Dedifferentiated amniotic fluid mesenchymal stem cell (primary cell): ENCODE measurements around the gene TMEM242.

Experiments
- DNase-seq: peaks from one replicate; pipeline ENCODE4 v3.0.0-alpha.2; 2016; ENCODE audit errors: extremely low spot score

The TMEM242 gene

DNA sequence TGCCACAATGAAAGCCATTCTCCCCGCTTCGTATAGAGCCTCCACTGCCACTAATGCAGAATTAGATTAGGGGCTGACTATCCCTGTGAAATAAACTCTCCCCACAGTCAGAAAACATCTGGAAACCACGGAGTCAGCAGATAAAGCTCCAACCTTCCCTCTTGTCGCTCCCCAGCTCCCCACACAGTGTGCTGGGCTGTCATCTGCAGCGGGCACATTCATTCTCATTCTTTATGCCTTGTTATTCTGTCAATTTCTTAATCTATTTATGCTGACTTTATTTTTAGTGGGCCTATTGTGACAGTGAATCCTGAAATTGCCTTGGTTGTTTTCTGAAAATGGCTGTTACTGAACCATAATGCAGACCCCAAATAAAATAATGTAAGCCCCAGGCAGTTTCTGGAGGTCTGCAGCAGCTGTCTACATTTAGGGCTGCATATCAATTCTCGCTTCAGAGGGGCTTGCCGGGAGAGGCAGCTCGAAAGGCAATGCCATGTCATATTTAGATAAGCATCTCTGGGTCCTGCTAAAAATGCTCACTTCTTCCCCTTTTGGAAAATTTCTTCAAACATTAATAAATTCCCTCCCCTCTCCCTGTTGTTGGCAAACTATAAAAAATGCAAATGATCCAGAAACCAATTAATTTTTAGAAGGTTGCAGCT, 71.6 kb downstream of the TMEM242 start:
- no peak for DNase-seq

DNA sequence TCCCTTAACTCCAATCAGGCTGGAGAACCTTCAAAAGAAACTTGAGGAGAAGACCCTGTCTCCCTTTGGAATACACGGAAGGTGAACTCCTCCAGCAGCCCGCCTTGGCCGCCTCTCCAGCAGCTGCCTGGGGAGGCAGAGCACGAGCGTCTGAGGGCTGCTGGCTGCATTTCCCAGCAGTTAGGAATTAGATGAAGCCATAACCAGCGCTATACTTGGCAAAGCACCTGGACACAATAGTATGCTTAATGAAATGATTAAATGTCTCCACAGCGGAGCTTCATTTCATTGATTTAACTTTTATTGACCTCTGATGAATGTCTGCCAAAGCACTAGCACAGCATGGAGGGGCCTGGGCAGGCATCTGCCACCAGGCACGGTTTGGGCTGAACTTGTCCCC, 73.5 kb downstream of the TMEM242 start:
- DNase-seq: no peak

DNA sequence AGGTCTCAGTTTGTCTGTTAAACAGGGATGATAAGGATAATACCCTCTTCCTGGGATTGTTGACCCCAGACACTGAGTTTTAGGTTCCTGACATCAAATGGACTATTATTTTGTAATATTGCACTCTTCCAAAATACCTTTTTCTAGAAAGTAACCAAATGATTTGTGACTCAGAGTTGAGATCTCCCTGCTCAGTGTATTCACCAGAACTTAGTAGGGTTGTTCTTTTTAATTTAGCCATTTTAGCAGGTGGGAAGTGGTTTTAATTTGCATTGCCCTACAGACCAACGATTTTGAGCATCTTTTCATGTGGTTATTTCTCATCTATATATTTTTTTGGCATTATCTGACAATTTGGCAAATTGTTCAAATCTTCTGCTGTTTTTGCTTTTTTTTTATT, 75.1 kb downstream of the TMEM242 start:
- DNase-seq: no peak

DNA sequence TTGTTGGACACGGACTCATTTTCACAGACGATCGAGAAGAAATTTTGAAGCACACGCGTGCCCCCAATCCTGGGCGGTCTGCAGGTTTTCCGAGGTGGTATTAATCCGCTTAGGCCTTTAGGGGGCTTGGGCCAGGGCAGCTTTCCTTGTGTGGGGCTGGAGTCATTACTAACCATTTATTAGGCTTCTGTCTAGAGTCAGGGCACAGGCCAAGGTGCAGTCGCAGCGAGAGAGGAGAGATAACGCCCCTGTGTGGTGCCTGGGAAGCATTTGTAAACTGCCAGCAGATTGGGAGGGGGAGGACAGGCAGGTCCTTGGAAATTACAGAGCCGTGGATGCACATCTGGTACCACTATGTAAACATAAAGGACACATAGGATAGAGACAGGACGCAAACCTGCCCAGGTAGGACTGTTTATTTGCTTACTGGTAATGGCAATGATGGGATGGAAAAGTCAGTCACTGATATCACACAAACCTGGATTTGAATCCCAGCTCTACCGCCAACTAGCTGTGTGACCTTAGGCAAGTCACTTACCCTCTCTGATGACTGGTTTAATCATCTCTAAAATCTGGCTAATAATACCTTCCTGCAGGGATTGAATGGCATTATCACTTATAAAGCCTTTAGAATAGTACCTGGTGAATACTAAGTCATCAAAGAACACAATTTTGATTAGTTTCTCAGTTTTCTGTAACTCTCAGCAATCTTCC, 76.4 kb downstream of the TMEM242 start:
- DNase-seq: no peak

DNA sequence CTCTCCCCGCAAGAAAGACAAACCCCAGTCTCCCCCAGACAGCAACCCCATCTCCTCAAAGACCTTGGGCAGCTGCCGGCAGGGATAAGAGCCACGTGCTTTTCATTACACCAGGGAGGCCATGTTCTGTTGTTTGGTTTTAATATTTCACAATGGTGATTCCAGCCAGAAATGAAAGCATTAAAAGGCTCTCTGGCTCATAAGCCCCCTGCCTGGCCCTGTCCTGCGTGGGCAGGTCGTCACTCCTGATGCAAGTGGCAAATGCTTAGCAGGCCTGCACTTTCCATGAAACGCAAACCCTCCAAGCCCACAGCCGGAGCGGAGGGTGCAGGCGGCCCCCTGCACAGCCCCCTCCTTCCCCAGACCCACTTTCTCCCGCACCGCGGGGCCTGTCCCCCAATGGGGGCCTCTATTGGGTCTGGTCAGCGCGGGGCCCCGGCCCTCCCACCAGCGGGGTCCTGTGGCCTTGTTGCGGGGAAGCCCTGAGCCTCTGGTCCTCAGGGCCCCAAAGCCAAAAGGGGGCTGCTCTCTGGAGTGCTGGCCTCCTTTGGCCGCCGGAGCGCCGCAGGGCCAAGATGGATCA, 77.2 kb downstream of the TMEM242 start:
- no peak for DNase-seq

DNA sequence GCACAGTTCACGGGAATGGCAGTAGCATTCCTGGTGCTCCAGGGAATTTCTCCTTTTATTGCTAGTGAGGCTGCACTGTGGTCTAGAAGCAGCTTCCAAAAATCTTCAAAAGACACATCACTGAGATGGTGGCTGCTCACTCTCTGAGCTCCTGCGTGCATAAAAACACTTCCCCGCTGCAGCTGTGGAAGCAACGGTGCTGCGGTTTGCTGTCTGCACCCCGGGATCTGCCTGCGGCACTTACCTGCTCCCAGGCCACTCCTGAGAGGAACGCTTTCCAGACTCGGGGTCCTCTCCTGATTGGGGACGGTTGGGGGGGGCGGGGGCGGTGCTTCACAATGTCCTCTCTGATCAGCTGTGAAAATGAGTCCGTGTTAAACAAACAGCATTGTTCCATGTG, 77.9 kb downstream of the TMEM242 start:
- DNase-seq: no peak

DNA sequence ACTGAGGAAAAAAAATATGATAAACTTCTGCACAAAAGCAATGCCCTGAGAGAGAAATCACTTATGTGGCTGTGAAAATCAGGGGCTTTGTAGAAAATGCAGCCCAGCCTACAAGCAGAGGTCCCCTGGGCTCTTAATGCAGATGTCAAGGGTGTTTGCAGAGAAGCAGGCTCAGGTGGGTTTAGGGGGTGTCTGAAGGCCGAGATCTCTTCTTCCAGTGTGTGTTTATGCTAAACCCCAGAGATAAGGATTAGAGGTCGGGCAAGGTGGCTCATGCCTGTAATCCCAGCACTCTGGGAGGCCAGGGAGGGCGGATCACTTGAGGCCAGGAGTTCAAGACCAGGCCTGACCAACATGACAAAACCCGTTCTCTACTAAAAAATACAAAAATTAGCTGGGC, 78.5 kb downstream of the TMEM242 start:
- no peak for DNase-seq

DNA sequence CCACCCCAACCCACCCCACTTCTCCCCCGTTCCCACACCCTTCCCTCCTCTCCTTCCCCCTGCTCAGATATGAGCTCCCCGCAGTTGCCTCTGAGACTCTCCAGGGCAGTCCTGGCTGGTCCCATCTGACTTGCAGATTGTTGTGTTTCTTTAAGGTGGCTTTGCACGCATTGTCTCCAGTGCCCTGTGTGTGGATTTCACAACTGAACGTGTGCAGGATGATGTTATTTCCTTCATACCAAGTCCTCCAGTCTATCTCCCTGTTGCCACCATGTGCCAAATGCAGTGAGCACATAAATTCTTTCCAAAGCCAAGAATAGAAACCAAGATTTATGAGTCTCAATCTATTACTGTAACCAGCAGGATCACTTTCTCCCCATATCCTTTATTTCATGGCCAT, 79.1 kb downstream of the TMEM242 start:
- DNase-seq: peak; percentile 76

DNA sequence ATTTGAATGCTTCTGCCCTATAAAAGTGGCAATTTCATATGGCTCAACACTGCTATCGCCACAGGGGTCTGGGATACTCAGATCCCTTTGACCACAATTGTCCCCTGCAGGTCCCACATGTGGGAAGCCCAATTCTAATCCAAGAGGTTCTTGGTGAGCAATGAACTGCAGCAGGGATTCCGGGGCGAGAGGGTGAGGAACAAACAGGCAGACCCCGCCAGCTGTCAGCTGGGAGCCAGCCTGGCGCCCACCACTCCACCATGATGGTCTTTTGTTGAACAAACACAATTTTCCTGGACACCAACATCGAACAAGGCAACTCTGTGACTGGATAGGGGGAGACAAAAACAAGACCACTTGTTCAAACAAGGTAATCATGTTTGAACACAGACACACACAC, 80.5 kb downstream of the TMEM242 start:
- no peak for DNase-seq

DNA sequence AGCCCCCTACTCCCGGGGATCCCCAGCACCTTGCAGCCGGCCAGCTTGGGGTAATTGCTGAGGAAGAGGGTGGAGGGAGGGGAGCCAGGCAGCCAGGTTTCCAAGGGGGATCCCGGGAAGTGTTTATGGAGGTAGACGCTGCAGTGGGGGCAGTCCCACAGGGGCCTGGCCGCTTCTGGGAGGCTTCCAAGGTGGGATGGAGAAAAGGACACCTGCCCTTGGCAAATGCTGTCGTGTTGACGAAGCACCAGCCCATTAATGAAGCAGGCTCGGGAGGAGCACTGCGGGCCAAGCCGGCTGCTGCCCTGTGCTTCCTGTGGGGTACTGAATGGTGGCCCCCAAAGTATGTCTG, 82.4 kb downstream of the TMEM242 start:
- DNase-seq: no peak

DNA sequence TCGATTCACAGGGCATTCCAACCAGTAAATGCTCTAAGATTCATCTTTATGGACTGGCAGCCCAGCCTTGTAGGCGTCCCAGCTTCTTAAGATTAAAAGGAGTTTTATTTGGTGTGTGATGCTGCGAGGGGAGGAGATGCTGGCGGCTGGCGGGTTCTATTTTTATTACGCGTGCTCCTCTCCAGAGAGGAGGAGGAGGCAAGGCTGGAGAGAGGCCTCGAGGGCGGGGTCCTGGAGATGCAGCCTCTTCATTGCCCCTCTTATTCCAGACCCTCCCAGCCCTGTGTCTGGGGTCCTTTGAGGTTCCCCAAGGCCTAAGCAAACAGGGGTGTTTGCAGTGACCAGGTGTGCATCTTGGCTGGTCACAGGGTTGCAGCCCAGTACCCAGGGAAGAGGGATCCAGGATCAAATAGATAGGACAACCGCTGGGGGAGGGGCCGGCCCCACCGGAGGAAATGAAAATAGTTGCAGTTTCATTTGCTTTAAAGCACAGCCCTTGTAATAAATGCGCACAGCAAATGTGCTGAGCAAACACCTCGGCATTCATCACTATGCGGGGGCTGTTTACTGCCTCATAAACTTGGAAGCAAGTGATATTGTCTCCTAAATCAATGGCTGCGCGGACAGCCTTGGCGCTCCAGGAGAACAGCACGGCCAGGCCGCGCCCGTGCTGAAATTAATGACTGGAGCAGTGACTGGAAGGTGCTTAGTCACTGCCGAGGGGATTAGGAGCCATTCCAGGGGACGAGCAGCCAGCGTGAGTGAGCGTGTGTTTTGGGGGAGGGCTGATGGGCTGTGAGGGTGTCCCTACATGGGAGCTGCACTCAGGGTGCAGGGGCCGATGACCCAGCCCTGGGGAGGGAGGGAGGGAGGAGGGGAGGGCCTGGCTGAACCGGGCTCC, 83.0 kb downstream of the TMEM242 start:
- DNase-seq: no peak

DNA sequence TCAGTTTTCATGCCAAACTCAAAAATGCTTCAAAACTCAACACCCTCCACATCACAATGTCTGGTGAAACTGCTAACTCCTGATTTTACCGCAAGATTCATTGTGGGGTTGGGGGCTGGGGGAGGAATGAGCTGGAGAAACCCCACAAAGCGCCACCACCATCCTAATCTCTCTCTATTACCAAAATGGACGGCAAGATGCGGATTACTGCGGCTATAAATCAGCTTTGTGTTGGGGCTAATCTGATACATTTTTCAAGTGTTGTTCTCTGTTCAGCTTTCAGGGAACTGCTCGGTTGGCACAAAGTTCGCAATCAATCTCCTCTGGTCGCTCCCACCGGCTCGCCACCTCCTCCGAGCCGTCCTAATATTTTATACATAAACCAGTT, 83.7 kb downstream of the TMEM242 start:
- no peak for DNase-seq
